GM12878 (cell line): ENCODE measurements around the gene FLNC. TPM values are rescaled to one million over a fixed set of nuclear protein-coding genes. Genes with fewer than 3 reads are reported as not detected.

Experiments
- ATAC-seq: fragments of 200-7000 bp; cut with Tn5 transposase; 3 replicates; pipeline ENCODE4 v1.9.1; 2020; ENCODE audit warnings: mild to moderate bottlenecking, moderate library complexity
- BruUV-seq: library from RNA; stranded (reverse); fragments of 400-500 nt; replicated peaks from 2 replicates; lab custom pipeline; 2021; lab: Mats Ljungman, UMichigan
- CTCF ChIA-PET: fragments of 300-600 bp; sonication (Branson Sonifier 250); formaldehyde crosslinking; extraction: SDS; loops from one replicate; lab custom pipeline; 2021; ENCODE audit warnings: inconsistent platforms; lab: Yijun Ruan, JAX
- POLR2A ChIA-PET: fragments of 350-600 bp; formaldehyde crosslinking; extraction: SDS; loops from one replicate; lab custom pipeline; 2021; ENCODE audit warnings: inconsistent platforms; lab: Charles Lee
- RAD21 ChIA-PET: fragments of 300-600 bp; sonication (Branson Sonifier 250); formaldehyde crosslinking; loops from one replicate; lab custom pipeline; 2023; ENCODE audit warnings: antibody characterized with exemption; ENCODE audit not compliant: unreplicated experiment; lab: Charles Lee
- SMC1A ChIA-PET: fragments of 300-600 bp; sonication (Branson Sonifier 250); formaldehyde crosslinking; loops from one replicate; lab custom pipeline; 2023; ENCODE audit not compliant: unreplicated experiment, uncharacterized antibody; lab: Charles Lee
- DNase-seq: peaks from one replicate; pipeline ENCODE4 v3.0.0-alpha.2; 2011; ENCODE audit warnings: low read depth, low spot score
- FAIRE-seq: peaks from 3 replicates; lab custom pipeline; 2011; peaks lifted over from hg19 to GRCh38; lab: Jason Lieb, UNC
- H2AFZ ChIP-seq: 2 replicates; pipeline ENCODE4 v1.6.0; 2011; ENCODE audit warnings: low read depth, low read length, control low read depth; ENCODE audit not compliant: control insufficient read depth
- H3K27ac ChIP-seq: 2 replicates; pipeline ENCODE4 v1.5.1; 2011; ENCODE audit warnings: control low read depth; ENCODE audit not compliant: control insufficient read depth, insufficient read depth
- H3K27me3 ChIP-seq, 2 experiments: replicated peaks in 1 of 2; 2 replicates each; pipeline versions ENCODE4 v1.6.0 to v1.6.1; 2011; ENCODE audit warnings: low read length in 1 of 2; ENCODE audit not compliant: control insufficient read depth in 2 of 2, insufficient read depth in 2 of 2
- H3K36me3 ChIP-seq, 2 experiments: 2 replicates each; pipeline ENCODE4 v1.5.1; 2011; ENCODE audit warnings: low read length in 1 of 2; ENCODE audit not compliant: control insufficient read depth in 2 of 2, insufficient read depth in 2 of 2
- H3K4me1 ChIP-seq: 2 replicates; pipeline ENCODE4 v1.6.1; 2011; ENCODE audit warnings: mild to moderate bottlenecking, low read length, moderate library complexity, mixed read lengths; ENCODE audit not compliant: control insufficient read depth, insufficient read depth
- H3K4me2 ChIP-seq: 2 replicates; pipeline ENCODE4 v1.6.0; 2011; ENCODE audit warnings: control low read depth; ENCODE audit not compliant: control insufficient read depth, insufficient read depth
- H3K4me3 ChIP-seq: fragments of 200-600 bp; sonication (generic); 2 replicates; pipeline ENCODE4 v1.5.1; 2016
- H3K79me2 ChIP-seq: 2 replicates; pipeline ENCODE4 v1.6.0; 2011; ENCODE audit warnings: low read length; ENCODE audit not compliant: control insufficient read depth, insufficient read depth
- H3K9ac ChIP-seq: 2 replicates; pipeline ENCODE4 v1.8.0; 2011; ENCODE audit warnings: low read length, control low read depth, mixed read lengths; ENCODE audit not compliant: control insufficient read depth, insufficient read depth
- H3K9me3 ChIP-seq: replicated peaks from 3 replicates; pipeline ENCODE4 v1.5.1; 2011; ENCODE audit warnings: mild to moderate bottlenecking, low read length; ENCODE audit not compliant: control insufficient read depth, insufficient read depth
- H4K20me1 ChIP-seq: 2 replicates; pipeline ENCODE4 v1.6.0; 2011; ENCODE audit not compliant: control insufficient read depth, insufficient read depth
- HDAC6 ChIP-seq: fragments of 200-600 bp; sonication (generic); IDR thresholded peaks from one replicate; pipeline ENCODE4 v1.8.0; 2017; ENCODE audit warnings: antibody characterized with exemption; ENCODE audit not compliant: unreplicated experiment
- ZBTB40 ChIP-seq: fragments of 450-650 bp; IDR thresholded peaks from 2 replicates; pipeline ENCODE4 v1.6.1; 2016; ENCODE audit warnings: mild to moderate bottlenecking, moderate library complexity, borderline replicate concordance
- WGBS: methylation state at CpG from one replicate; pipeline ENCODE4 v1.1.6; 2016; ENCODE audit warnings: low lambda C conversion rate; ENCODE audit not compliant: insufficient replicate concordance, insufficient coverage; ENCODE audit errors: missing lambda C conversion rate; 5-methylcytosine and 5-hydroxymethylcytosine counted together
- in situ Hi-C: fragments of 300-500 bp; cut with MboI; formaldehyde crosslinking; loops from 9 replicates; pipeline ENCODE4 v1.14.3; 2018; ENCODE audit warnings: mixed read lengths
- intact Hi-C: fragments of 100-400 bp; cut with micrococcal nuclease; formaldehyde crosslinking; loops from one replicate; pipeline ENCODE4 v1.14.2; 2022; ENCODE audit not compliant: unreplicated experiment
- polyA plus RNA-seq, 11 experiments: library from polyadenylated mRNA; depleted of rRNA in 4 of 11; unstranded in 6 of 11; stranded (reverse) in 5 of 11; fragments of >200 nt; fragmentation: Nextera tagmentation in 4 of 11; fragmentation: Illumina TruSeq in 1 of 11; extraction: Ambion mirVana in 4 of 11; extraction: Trizol in 1 of 11; gene quantifications; 1 replicate in 1 of 11; 2 replicates in 10 of 11; pipeline versions ENCODE4 v1.2.1 to v1.2.3, GENCODE V29; 2011 to 2016; ENCODE audit warnings: inconsistent platforms in 2 of 11, missing spikeins in 2 of 11, low read depth in 1 of 11
- total RNA-seq, 4 experiments: library from RNA; depleted of rRNA in 3 of 4; stranded (reverse); fragments of >200 nt in 3 of 4; fragmentation: Illumina TruSeq in 1 of 4; extraction: Trizol in 1 of 4; gene quantifications; 2 replicates each; pipeline versions ENCODE4 v1.2.1 to v1.2.3, GENCODE V29; 2013 to 2021

The FLNC gene
- total and polyA plus RNA-seq, 10 of the 15 experiments (the other 5 are each of a cell fraction or from before 2014, with no cell fraction given), result 0.01 to 0.21 (median 0.06) TPM; not detected in 3

- H3K9ac ChIP-seq, result no peak overlapping the region
- BruUV-seq, result no TSS peak
- H3K36me3 ChIP-seq, result no peaks in the 10 kb centered on the region
- no peaks in the 10 kb centered on the region for H3K79me2 ChIP-seq
- H4K20me1 ChIP-seq, result no peaks in the 10 kb centered on the region
- intact Hi-C loops, result no loop called here
- 61% methylated on average over 19 of the region's 19 CpGs for WGBS
- TF ChIP-seq ZBTB40 (peak; percentile 69), HDAC6 (no peak)
- ChIA-PET RAD21 (interaction anchor here (1.1 kb wide), 1 partner anchor 183 kb away, joined by 5 read pairs; no protein-coding TSS in a partner anchor), SMC1A (interaction anchor here (0.7 kb wide), 1 partner anchor 52 kb away, joined by 3 read pairs; no protein-coding TSS in a partner anchor), POLR2A (no interaction called here), CTCF (interaction anchor here (0.9 to 5.3 kb wide), 3 partner anchors 33 to 183 kb away, joined by 3 to 41 read pairs (median 4); no protein-coding TSS in a partner anchor)
- no peak for ATAC-seq
- H2AFZ ChIP-seq, result no peak overlapping the region
- no peak overlapping the region for H3K4me3 ChIP-seq
- no peaks in the 10 kb centered on the region for H3K27me3 ChIP-seq
- H3K9me3 ChIP-seq, result no peaks in the 10 kb centered on the region
- in situ Hi-C loops, result loop anchor here (5.0 kb wide), 2 partner anchors 185 to 305 kb away; no protein-coding TSS in a partner anchor
- no peak for FAIRE-seq
- no peak overlapping the region for H3K4me2 ChIP-seq
- peaks cover 13% of the 10 kb centered on the region for H3K4me1 ChIP-seq
- DNase-seq, result no peak
- H3K27ac ChIP-seq, result no peak overlapping the region
Observed at GRCh38 chr7:128906766-128907559, 76.8 kb downstream of the FLNC start.

Other genes starting within 250 kb of the FLNC start
Only the 7 nearest of the 8 such genes appear.
- 0.16 and 0.40 TPM in 2 replicates for gene GARIN1A, start 158.1 kb upstream of the FLNC start, total RNA-seq (2014; rRNA removed)
- gene GARIN1A, start 158.1 kb upstream of the FLNC start, total RNA-seq (2014; rRNA removed; fragmentation: Illumina TruSeq; extraction: Trizol), result 0.13 and 0.14 TPM in 2 replicates
- gene GARIN1A, start 158.1 kb upstream of the FLNC start, total RNA-seq (2021), result 0.21 and 0.23 TPM in 2 replicates
- 0.22 and 0.43 TPM in 2 replicates for gene GARIN1A, start 158.1 kb upstream of the FLNC start, polyA plus RNA-seq (2011; rRNA removed)
- gene GARIN1A, start 158.1 kb upstream of the FLNC start, polyA plus RNA-seq (2014; fragmentation: Illumina TruSeq; extraction: Trizol), result 0.41 and 0.60 TPM in 2 replicates
- gene GARIN1A, start 158.1 kb upstream of the FLNC start, polyA plus RNA-seq (2014; fragmentation: Nextera tagmentation; extraction: Ambion mirVana), result under 1 TPM; 0.04 to 0.05 TPM
- gene GARIN1A, start 158.1 kb upstream of the FLNC start, polyA plus RNA-seq (2014; rRNA removed), result 0.17 and 0.49 TPM in 2 replicates
- under 1 TPM in 1 of 2 experiments, not detected in 1; 0.35 TPM for gene GARIN1A, start 158.1 kb upstream of the FLNC start, polyA plus RNA-seq (2016; fragmentation: Nextera tagmentation; extraction: Ambion mirVana)
- gene CALU, start 91.0 kb upstream of the FLNC start, total RNA-seq (2014; rRNA removed), result 31.8 and 36.0 TPM in 2 replicates
- gene CALU, start 91.0 kb upstream of the FLNC start, total RNA-seq (2014; rRNA removed; fragmentation: Illumina TruSeq; extraction: Trizol), result 50.0 and 53.9 TPM in 2 replicates
- 28.1 and 33.0 TPM in 2 replicates for gene CALU, start 91.0 kb upstream of the FLNC start, total RNA-seq (2021)
- gene CALU, start 91.0 kb upstream of the FLNC start, polyA plus RNA-seq (2011; rRNA removed), result 39.9 and 49.4 TPM in 2 replicates
- 48.5 and 61.8 TPM in 2 replicates for gene CALU, start 91.0 kb upstream of the FLNC start, polyA plus RNA-seq (2014; fragmentation: Illumina TruSeq; extraction: Trizol)
- gene CALU, start 91.0 kb upstream of the FLNC start, polyA plus RNA-seq (2014; fragmentation: Nextera tagmentation; extraction: Ambion mirVana), result 10 to 100 TPM; 33.6 to 44.3 TPM
- 23.8 and 31.2 TPM in 2 replicates for gene CALU, start 91.0 kb upstream of the FLNC start, polyA plus RNA-seq (2014; rRNA removed)
- gene CALU, start 91.0 kb upstream of the FLNC start, polyA plus RNA-seq (2016; fragmentation: Nextera tagmentation; extraction: Ambion mirVana), result 10 to 100 TPM; 66.3 to 75.6 TPM
- not detected in 2 replicates for gene OPN1SW, start 54.6 kb upstream of the FLNC start, total RNA-seq (2014; rRNA removed)
- gene OPN1SW, start 54.6 kb upstream of the FLNC start, total RNA-seq (2014; rRNA removed; fragmentation: Illumina TruSeq; extraction: Trizol), result not detected in 2 replicates
- not detected in 2 replicates for gene OPN1SW, start 54.6 kb upstream of the FLNC start, total RNA-seq (2021)
- not detected in 2 replicates for gene OPN1SW, start 54.6 kb upstream of the FLNC start, polyA plus RNA-seq (2011; rRNA removed)
- gene OPN1SW, start 54.6 kb upstream of the FLNC start, polyA plus RNA-seq (2014; fragmentation: Illumina TruSeq; extraction: Trizol), result not detected in 2 replicates
- under 1 TPM; 0.13 to 0.26 TPM for gene OPN1SW, start 54.6 kb upstream of the FLNC start, polyA plus RNA-seq (2014; fragmentation: Nextera tagmentation; extraction: Ambion mirVana)
- not detected in 2 replicates for gene OPN1SW, start 54.6 kb upstream of the FLNC start, polyA plus RNA-seq (2014; rRNA removed)
- under 1 TPM; 0.11 to 0.35 TPM for gene OPN1SW, start 54.6 kb upstream of the FLNC start, polyA plus RNA-seq (2016; fragmentation: Nextera tagmentation; extraction: Ambion mirVana)
- 0.71 and 1.6 TPM in 2 replicates for gene CCDC136, start 38.4 kb upstream of the FLNC start, total RNA-seq (2014; rRNA removed)
- gene CCDC136, start 38.4 kb upstream of the FLNC start, total RNA-seq (2014; rRNA removed; fragmentation: Illumina TruSeq; extraction: Trizol), result 1.7 and 2.3 TPM in 2 replicates
- gene CCDC136, start 38.4 kb upstream of the FLNC start, total RNA-seq (2021), result 1.8 and 2.8 TPM in 2 replicates
- gene CCDC136, start 38.4 kb upstream of the FLNC start, polyA plus RNA-seq (2011; rRNA removed), result 3.6 and 4.8 TPM in 2 replicates
- 1.3 and 1.6 TPM in 2 replicates for gene CCDC136, start 38.4 kb upstream of the FLNC start, polyA plus RNA-seq (2014; fragmentation: Illumina TruSeq; extraction: Trizol)
- under 1 TPM; 0.32 to 0.33 TPM for gene CCDC136, start 38.4 kb upstream of the FLNC start, polyA plus RNA-seq (2014; fragmentation: Nextera tagmentation; extraction: Ambion mirVana)
- 2.1 and 3.0 TPM in 2 replicates for gene CCDC136, start 38.4 kb upstream of the FLNC start, polyA plus RNA-seq (2014; rRNA removed)
- 1 to 10 TPM in 1 of 2 experiments, under 1 TPM in 1; 0.87 to 1.2 TPM for gene CCDC136, start 38.4 kb upstream of the FLNC start, polyA plus RNA-seq (2016; fragmentation: Nextera tagmentation; extraction: Ambion mirVana)
- gene ATP6V1F, start 32.5 kb downstream of the FLNC start, total RNA-seq (2014; rRNA removed), result 123 and 126 TPM in 2 replicates
- gene ATP6V1F, start 32.5 kb downstream of the FLNC start, total RNA-seq (2014; rRNA removed; fragmentation: Illumina TruSeq; extraction: Trizol), result 108 and 111 TPM in 2 replicates
- gene ATP6V1F, start 32.5 kb downstream of the FLNC start, total RNA-seq (2021), result 143 and 155 TPM in 2 replicates
- 121 and 194 TPM in 2 replicates for gene ATP6V1F, start 32.5 kb downstream of the FLNC start, polyA plus RNA-seq (2011; rRNA removed)
- gene ATP6V1F, start 32.5 kb downstream of the FLNC start, polyA plus RNA-seq (2014; fragmentation: Illumina TruSeq; extraction: Trizol), result 62.7 and 179 TPM in 2 replicates
- gene ATP6V1F, start 32.5 kb downstream of the FLNC start, polyA plus RNA-seq (2014; fragmentation: Nextera tagmentation; extraction: Ambion mirVana), result 100 to 1,000 TPM; 246 to 343 TPM
- 211 and 223 TPM in 2 replicates for gene ATP6V1F, start 32.5 kb downstream of the FLNC start, polyA plus RNA-seq (2014; rRNA removed)
- 100 to 1,000 TPM; 286 TPM for gene ATP6V1F, start 32.5 kb downstream of the FLNC start, polyA plus RNA-seq (2016; fragmentation: Nextera tagmentation; extraction: Ambion mirVana)
- gene KCP, start 80.3 kb downstream of the FLNC start, total RNA-seq (2014; rRNA removed), result 2.9 and 4.2 TPM in 2 replicates
- gene KCP, start 80.3 kb downstream of the FLNC start, total RNA-seq (2014; rRNA removed; fragmentation: Illumina TruSeq; extraction: Trizol), result 1.1 and 1.4 TPM in 2 replicates
- gene KCP, start 80.3 kb downstream of the FLNC start, total RNA-seq (2021), result 5.6 and 7.8 TPM in 2 replicates
- 0.45 and 0.76 TPM in 2 replicates for gene KCP, start 80.3 kb downstream of the FLNC start, polyA plus RNA-seq (2011; rRNA removed)
- 0.48 and 1.0 TPM in 2 replicates for gene KCP, start 80.3 kb downstream of the FLNC start, polyA plus RNA-seq (2014; fragmentation: Illumina TruSeq; extraction: Trizol)
- under 1 TPM; 0.05 to 0.35 TPM for gene KCP, start 80.3 kb downstream of the FLNC start, polyA plus RNA-seq (2014; fragmentation: Nextera tagmentation; extraction: Ambion mirVana)
- 6.0 and 7.6 TPM in 2 replicates for gene KCP, start 80.3 kb downstream of the FLNC start, polyA plus RNA-seq (2014; rRNA removed)
- gene KCP, start 80.3 kb downstream of the FLNC start, polyA plus RNA-seq (2016; fragmentation: Nextera tagmentation; extraction: Ambion mirVana), result 1 to 10 TPM; 4.0 to 4.3 TPM
- 81.7 and 90.0 TPM in 2 replicates for gene IRF5, start 107.5 kb downstream of the FLNC start, total RNA-seq (2014; rRNA removed)
- gene IRF5, start 107.5 kb downstream of the FLNC start, total RNA-seq (2014; rRNA removed; fragmentation: Illumina TruSeq; extraction: Trizol), result 33.9 and 36.5 TPM in 2 replicates
- 74.6 and 74.9 TPM in 2 replicates for gene IRF5, start 107.5 kb downstream of the FLNC start, total RNA-seq (2021)
- 31.5 and 55.1 TPM in 2 replicates for gene IRF5, start 107.5 kb downstream of the FLNC start, polyA plus RNA-seq (2011; rRNA removed)
- gene IRF5, start 107.5 kb downstream of the FLNC start, polyA plus RNA-seq (2014; fragmentation: Illumina TruSeq; extraction: Trizol), result 23.2 and 39.7 TPM in 2 replicates
- 1 to 10 TPM; 5.4 to 8.9 TPM for gene IRF5, start 107.5 kb downstream of the FLNC start, polyA plus RNA-seq (2014; fragmentation: Nextera tagmentation; extraction: Ambion mirVana)
- 68.3 and 71.5 TPM in 2 replicates for gene IRF5, start 107.5 kb downstream of the FLNC start, polyA plus RNA-seq (2014; rRNA removed)
- gene IRF5, start 107.5 kb downstream of the FLNC start, polyA plus RNA-seq (2016; fragmentation: Nextera tagmentation; extraction: Ambion mirVana), result 10 to 100 TPM; 84.1 to 90.3 TPM